Aorta (tissue), 5 donors: ENCODE measurements around the gene FBN1. TPM values are rescaled to one million over a fixed set of nuclear protein-coding genes. Genes with fewer than 3 reads are reported as not detected.

Experiments used
- ATAC-seq: fragments of 200-7000 bp; cut with Tn5 transposase; one replicate; pipeline ENCODE4 v1.9.1; 2022; ENCODE audit warnings: moderate library complexity; ENCODE audit not compliant: low FRiP score
- DNase-seq, 2 donors: peaks; one replicate each; pipeline ENCODE4 v3.0.0-alpha.2; 2020
- H3K27ac ChIP-seq, 2 donors: one replicate each; pipeline ENCODE4 v1.5.1; 2013; ENCODE audit warnings: low read length in 2 of 2, mild to moderate bottlenecking in 2 of 2, moderate library complexity in 2 of 2, control low read depth in 1 of 2, inconsistent platforms in 1 of 2, low read depth in 1 of 2
- H3K27me3 ChIP-seq, 2 donors: one replicate each; pipeline ENCODE4 v1.6.1; 2013; ENCODE audit warnings: control low read depth in 1 of 2, low read length in 1 of 2, mild to moderate bottlenecking in 1 of 2, moderate library complexity in 1 of 2; ENCODE audit not compliant: insufficient read depth in 2 of 2, control insufficient read depth in 1 of 2
- H3K36me3 ChIP-seq, 2 donors: one replicate each; pipeline ENCODE4 v1.6.1; 2013; ENCODE audit warnings: control low read depth in 1 of 2, low read length in 1 of 2, mild to moderate bottlenecking in 1 of 2; ENCODE audit not compliant: insufficient read depth in 2 of 2, control insufficient read depth in 1 of 2
- H3K4me1 ChIP-seq, 2 donors: one replicate each; pipeline ENCODE4 v1.6.1; 2013; ENCODE audit warnings: low read length in 2 of 2, control low read depth in 1 of 2, mild to moderate bottlenecking in 1 of 2, moderate library complexity in 1 of 2; ENCODE audit not compliant: insufficient read depth in 2 of 2, control insufficient read depth in 1 of 2
- H3K4me3 ChIP-seq, 2 donors: one replicate each; pipeline ENCODE4 v1.5.1; 2013; ENCODE audit warnings: low read length in 2 of 2, control low read depth in 1 of 2, mild to moderate bottlenecking in 1 of 2
- H3K9me3 ChIP-seq: one replicate; pipeline ENCODE4 v1.6.1; 2013; ENCODE audit warnings: mild to moderate bottlenecking, low read length; ENCODE audit not compliant: control insufficient read depth
- WGBS, 2 donors: extraction: QIAGEN DNeasy Blood & Tissue Kit; methylation state at CpG; one replicate each; pipeline ENCODE4 v1.1.7; 2013; 5-methylcytosine and 5-hydroxymethylcytosine counted together
- intact Hi-C, 2 donors: fragments of 100-400 bp; cut with DNase I; formaldehyde crosslinking; loops; one replicate each; pipeline versions ENCODE4 v1.14.2 to v1.15.0; 2022
- polyA plus RNA-seq, 2 donors: library from polyadenylated mRNA; stranded (reverse); fragments of 200-250 nt; gene quantifications; one replicate each; pipeline ENCODE4 v1.2.3, GENCODE V29; 2013
- total RNA-seq, 2 donors: library from RNA; stranded (reverse); fragmentation: NEBNext Ultra II Directional; extraction: Animal tissue kit (Norgen Biotek cat#: 25700); gene quantifications; one replicate each; pipeline ENCODE4 v1.2.1, GENCODE V29; 2021
- donor health status: healthy with polysubstance abuse.
- donor health status: Bipolar disorder and iron deficiency.
- donor health status: DM: no; HTN: no; CAD: no.
- donor health status: DM: no; HTN: no; CAD: no.
- donor health status: DM: yes; HTN: yes; CAD: no.

FBN1 gene
- total and polyA plus RNA-seq, 4 donors, result 24.7 to 529 (median 141) TPM

GRCh38 chr15:48463366-48463880, 182.1 kb downstream of the FBN1 start:
- Histone ChIP-seq H3K4me3 (no peak overlapping the region), H3K27me3 (no peaks in the 10 kb centered on the region), H3K27ac (no peak overlapping the region), H3K9me3 (no peaks in the 10 kb centered on the region), H3K4me1 (peaks cover 0 to 3% of the 10 kb centered on the region in 2 donors), H3K36me3 (peaks cover 12 to 19% of the 10 kb centered on the region in 2 donors)
- 70 to 77% methylated on average over 4 of the region's 4 CpGs for WGBS, 2 donors
- no peak for DNase-seq
- ATAC-seq, result no peak
- intact Hi-C loops, result no loop called here

GRCh38 chr15:48462688-48463087, 182.8 kb downstream of the FBN1 start:
- H3K36me3 ChIP-seq, result peaks cover 12 to 16% of the 10 kb centered on the region in 2 donors
- no peak for DNase-seq
- no peak overlapping the region for H3K4me3 ChIP-seq
- ATAC-seq, result no peak
- WGBS, 2 donors, result 80 to 82% methylated on average over 4 of the region's 4 CpGs
- no peaks in the 10 kb centered on the region for H3K27me3 ChIP-seq
- peaks cover 0 to 3% of the 10 kb centered on the region in 2 donors for H3K4me1 ChIP-seq
- no peak overlapping the region for H3K27ac ChIP-seq
- intact Hi-C loops, result no loop called here
- no peaks in the 10 kb centered on the region for H3K9me3 ChIP-seq

- ATAC-seq, result peak; percentile 63
- peaks cover 0 to 3% of the 10 kb centered on the region in 2 donors for H3K4me1 ChIP-seq
- peaks cover 9 to 10% of the 10 kb centered on the region in 2 donors for H3K36me3 ChIP-seq
- WGBS, 2 donors, result 37% methylated on average over 7 of the region's 7 CpGs
- no peaks in the 10 kb centered on the region for H3K9me3 ChIP-seq
- intact Hi-C loops, result no loop called here
- H3K4me3 ChIP-seq, result no peak overlapping the region
- H3K27me3 ChIP-seq, result no peaks in the 10 kb centered on the region
- H3K27ac ChIP-seq, result peak overlapping the region in 1 of 2 donors; percentile 51
- no peak for DNase-seq
Measured at GRCh38 chr15:48459571-48460442, 185.7 kb downstream of the FBN1 start.

- Histone ChIP-seq H3K27me3 (no peaks in the 10 kb centered on the region), H3K4me3 (no peak overlapping the region), H3K27ac (peak overlapping the region in 1 of 2 donors; percentile 51), H3K9me3 (no peaks in the 10 kb centered on the region), H3K4me1 (peaks cover 0 to 3% of the 10 kb centered on the region in 2 donors), H3K36me3 (peaks cover 7% of the 10 kb centered on the region in 2 donors)
- 8 to 11% methylated on average over 2 of the region's 2 CpGs for WGBS, 2 donors
- intact Hi-C loops, result no loop called here
- DNase-seq, result no peak
- ATAC-seq, result peak; percentile 9
Measured at GRCh38 chr15:48458876-48459275, 186.6 kb downstream of the FBN1 start.

- peaks cover 4 to 6% of the 10 kb centered on the region in 2 donors for H3K36me3 ChIP-seq
- no peak overlapping the region for H3K27ac ChIP-seq
- 26 to 47% methylated on average over 1 of the region's 1 CpG for WGBS, 2 donors
Measured at GRCh38 chr15:48456134-48456533, 189.4 kb downstream of the FBN1 start.

GRCh38 chr15:48451736-48452135, 193.8 kb downstream of the FBN1 start:
- H3K27me3 ChIP-seq, result no peaks in the 10 kb centered on the region
- DNase-seq (no peak), ATAC-seq (no peak)
- H3K4me3 ChIP-seq, result no peak overlapping the region
- peaks cover 0 to 3% of the 10 kb centered on the region in 2 donors for H3K4me1 ChIP-seq
- intact Hi-C loops, result no loop called here
- H3K36me3 ChIP-seq, result peaks cover 4 to 11% of the 10 kb centered on the region in 2 donors
- H3K9me3 ChIP-seq, result no peaks in the 10 kb centered on the region
- 42 to 44% methylated on average over 3 of the region's 3 CpGs for WGBS, 2 donors
- H3K27ac ChIP-seq, result no peak overlapping the region

More at GRCh38 chr15:48456134-48456533, 189.4 kb downstream of the FBN1 start:
- no peak overlapping the region for H3K4me3 ChIP-seq
- H3K4me1 ChIP-seq, result peaks cover 0 to 3% of the 10 kb centered on the region in 2 donors
- DNase-seq (no peak), ATAC-seq (no peak)
- intact Hi-C loops, result no loop called here
- no peaks in the 10 kb centered on the region for H3K9me3 ChIP-seq
- no peaks in the 10 kb centered on the region for H3K27me3 ChIP-seq

GRCh38 chr15:48451241-48451640, 194.3 kb downstream of the FBN1 start:
- intact Hi-C loops, result no loop called here
- Histone ChIP-seq H3K36me3 (peaks cover 4 to 11% of the 10 kb centered on the region in 2 donors), H3K27me3 (no peaks in the 10 kb centered on the region), H3K4me3 (no peak overlapping the region), H3K4me1 (peaks cover 0 to 3% of the 10 kb centered on the region in 2 donors), H3K9me3 (no peaks in the 10 kb centered on the region), H3K27ac (no peak overlapping the region)
- WGBS, 2 donors, result 8 to 9% methylated on average over 3 of the region's 3 CpGs
- no peak for DNase-seq
- ATAC-seq, result no peak

GRCh38 chr15:48449734-48450133, 195.8 kb downstream of the FBN1 start:
- H3K4me3 ChIP-seq, result no peak overlapping the region
- ATAC-seq (no peak), DNase-seq (no peak)
- 89 to 90% methylated on average over 3 of the region's 3 CpGs for WGBS, 2 donors
- H3K4me1 ChIP-seq, result peaks cover 0 to 3% of the 10 kb centered on the region in 2 donors
- H3K9me3 ChIP-seq, result no peaks in the 10 kb centered on the region
- intact Hi-C loops, result no loop called here
- no peaks in the 10 kb centered on the region for H3K27me3 ChIP-seq
- no peak overlapping the region for H3K27ac ChIP-seq
- peaks cover 0 to 7% of the 10 kb centered on the region in 2 donors for H3K36me3 ChIP-seq

- Histone ChIP-seq H3K4me1 (peaks cover 0 to 6% of the 10 kb centered on the region in 2 donors), H3K4me3 (no peak overlapping the region), H3K27ac (no peak overlapping the region), H3K36me3 (peaks cover 2 to 9% of the 10 kb centered on the region in 2 donors), H3K9me3 (no peaks in the 10 kb centered on the region), H3K27me3 (no peaks in the 10 kb centered on the region)
- intact Hi-C loops, result no loop called here
- DNase-seq (no peak), ATAC-seq (no peak)
- WGBS, 2 donors, result 92 to 100% methylated on average over 1 of the region's 1 CpG
Measured at GRCh38 chr15:48447657-48448056, 197.9 kb downstream of the FBN1 start.
